Suppressor macrophage (primary cell): ENCODE measurements around the gene LILRA1.
A peak's percentile ranks its signal among the peaks of the same experiment; 100 is the strongest.

Source experiments
- DNase-seq, 4 experiments: peaks; one replicate each; pipeline ENCODE4 v3.0.0-alpha.2; 2020 to 2022
- total RNA-seq, 17 experiments: gene quantifications; one replicate each; lab custom pipeline; 2026; ENCODE audit warnings: mixed read lengths in 6 of 17, inconsistent platforms in 3 of 17; lab: John Stamatoyannopoulos, UW

The LILRA1 gene
- total RNA-seq: 3.9 to 36.8 (median 7.1) reads per million in 17 experiments

- peak; percentile 65 to 84 (median 76) for DNase-seq
Measured at GRCh38 chr19:54593445-54593844, at the start of gene LILRA1. Gene LILRA1, plus strand, starts transcription at chr19:54593632. Its CDS starts 613 bp downstream, at chr19:54594245.

GRCh38 chr19:54548806-54549205 is 44.6 kb upstream of the LILRA1 start:
- DNase-seq: no peak

GRCh38 chr19:54549224-54549623 is 44.2 kb upstream of the LILRA1 start:
- no peak for DNase-seq

GRCh38 chr19:54551293-54551692 is 42.1 kb upstream of the LILRA1 start:
- no peak for DNase-seq

- peak; percentile 57 to 79 (median 66) for DNase-seq
Measured at GRCh38 chr19:54551950-54552912, 41.2 kb upstream of the LILRA1 start.

GRCh38 chr19:54552913-54553310 is 40.5 kb upstream of the LILRA1 start:
- no peak for DNase-seq

- DNase-seq: no peak
Measured at GRCh38 chr19:54554006-54554405, 39.4 kb upstream of the LILRA1 start.

GRCh38 chr19:54554896-54555295 is 38.5 kb upstream of the LILRA1 start:
- no peak for DNase-seq

- no peak for DNase-seq
Measured at GRCh38 chr19:54556194-54556593, 37.2 kb upstream of the LILRA1 start.

GRCh38 chr19:54558339-54558738 is 35.1 kb upstream of the LILRA1 start:
- peak in 1 of 4 experiments; percentile 29 for DNase-seq

GRCh38 chr19:54560881-54561385 is 32.5 kb upstream of the LILRA1 start:
- no peak for DNase-seq

- no peak for DNase-seq
Measured at GRCh38 chr19:54561840-54562239, 31.6 kb upstream of the LILRA1 start.

GRCh38 chr19:54563206-54563605 is 30.2 kb upstream of the LILRA1 start:
- DNase-seq: peak; percentile 12 to 56 (median 36)

GRCh38 chr19:54570316-54570715 is 23.1 kb upstream of the LILRA1 start:
- DNase-seq: no peak

GRCh38 chr19:54571715-54572615 is 21.5 kb upstream of the LILRA1 start:
- peak; percentile 59 to 76 (median 69) for DNase-seq

- DNase-seq: peak; percentile 87 to 95 (median 92)
Measured at GRCh38 chr19:54572696-54573311, 20.6 kb upstream of the LILRA1 start.

- DNase-seq: peak; percentile 51 to 78 (median 72)
Measured at GRCh38 chr19:54573330-54573872, 20.0 kb upstream of the LILRA1 start, which contains the start of gene LILRA2. Gene LILRA2, plus strand, starts transcription at chr19:54573790. Its CDS starts 89 bp downstream, at chr19:54573879.

- no peak for DNase-seq
Measured at GRCh38 chr19:54574051-54574450, 19.4 kb upstream of the LILRA1 start.

- DNase-seq: peak in 3 of 4 experiments; percentile 17 to 40 (median 24)
Measured at GRCh38 chr19:54574527-54575056, 18.8 kb upstream of the LILRA1 start.

- peak in 1 of 4 experiments; percentile 15 for DNase-seq
Measured at GRCh38 chr19:54575205-54575604, 18.2 kb upstream of the LILRA1 start.

GRCh38 chr19:54576411-54576976 is 16.9 kb upstream of the LILRA1 start:
- no peak for DNase-seq
